H1 (cell line): ENCODE data around the gene ATP9B. TPM values are rescaled to one million over a fixed set of nuclear protein-coding genes. Genes with fewer than 3 reads are reported as not detected.

Experiments
- CTCF ChIA-PET: fragments of 300-600 bp; sonication (Branson Sonifier 250); formaldehyde crosslinking; loops from one replicate; lab custom pipeline; 2021; ENCODE audit not compliant: partially characterized antibody; lab: Charles Lee
- POLR2A ChIA-PET: fragments of 300-600 bp; sonication (Branson Sonifier 250); formaldehyde crosslinking; loops from one replicate; lab custom pipeline; 2021; ENCODE audit warnings: inconsistent platforms; ENCODE audit not compliant: partially characterized antibody; lab: Charles Lee
- DNase-seq, 2 experiments: peaks; one replicate each; pipeline versions ENCODE4 v3.0.0 to v3.0.0-alpha.2; 2010 to 2022; ENCODE audit warnings: low spot score in 2 of 2, low read depth in 1 of 2, mixed read lengths in 1 of 2
- FAIRE-seq: peaks from 2 replicates; lab custom pipeline; 2011; peaks lifted over from hg19 to GRCh38; lab: Jason Lieb, UNC
- H2AFZ ChIP-seq: 2 replicates; pipeline ENCODE4 v1.8.1; 2012; ENCODE audit warnings: low read length, inconsistent platforms
- H2AK5ac ChIP-seq: 2 replicates; pipeline ENCODE4 v1.6.1; 2013; ENCODE audit warnings: low read depth, low read length
- H2BK120ac ChIP-seq: replicated peaks from 2 replicates; pipeline ENCODE3; 2013; ENCODE audit warnings: low read depth, low read length, inconsistent platforms
- H2BK12ac ChIP-seq: 2 replicates; pipeline ENCODE4 v1.6.1; 2013; ENCODE audit warnings: low read depth, low read length
- H2BK15ac ChIP-seq: 2 replicates; pipeline ENCODE4 v1.6.1; 2013; ENCODE audit warnings: low read length
- H2BK20ac ChIP-seq: 2 replicates; pipeline ENCODE4 v1.6.1; 2013; ENCODE audit warnings: low read length
- H2BK5ac ChIP-seq: 2 replicates; pipeline ENCODE4 v1.6.1; 2013; ENCODE audit warnings: low read depth, low read length
- H3K14ac ChIP-seq: 2 replicates; pipeline ENCODE4 v1.6.1; 2013; ENCODE audit warnings: inconsistent platforms; ENCODE audit not compliant: insufficient read length
- H3K18ac ChIP-seq: 2 replicates; pipeline ENCODE4 v1.6.1; 2013; ENCODE audit warnings: low read length; ENCODE audit errors: extremely low read depth
- H3K23ac ChIP-seq: 2 replicates; pipeline ENCODE4 v1.6.1; 2013; ENCODE audit warnings: inconsistent platforms; ENCODE audit not compliant: insufficient read length
- H3K23me2 ChIP-seq: 2 replicates; pipeline ENCODE4 v1.6.1; 2013; ENCODE audit warnings: low read depth, low read length
- H3K27ac ChIP-seq: 2 replicates; pipeline ENCODE4 v1.6.1; 2011; ENCODE audit warnings: low read depth, low read length, inconsistent platforms
- H3K27me3 ChIP-seq, 4 experiments: replicated peaks in 1 of 4; 1 replicate in 1 of 4; 2 replicates in 3 of 4; pipeline versions ENCODE4 v1.6.1 to v1.8.1; 2011 to 2013; ENCODE audit warnings: low read length in 3 of 4, mild to moderate bottlenecking in 3 of 4, inconsistent platforms in 2 of 4, mixed read lengths in 2 of 4, moderate library complexity in 1 of 4; ENCODE audit not compliant: control insufficient read depth in 3 of 4, insufficient read depth in 3 of 4; ENCODE audit errors: extremely low read depth in 1 of 4
- H3K36me3 ChIP-seq, 4 experiments: 2 replicates each; pipeline versions ENCODE4 v1.6.1 to v1.8.1; 2011 to 2013; ENCODE audit warnings: mild to moderate bottlenecking in 4 of 4, low read length in 3 of 4, moderate library complexity in 2 of 4, control low read depth in 1 of 4, inconsistent platforms in 1 of 4; ENCODE audit not compliant: insufficient read depth in 4 of 4, control insufficient read depth in 2 of 4
- H3K4ac ChIP-seq: replicated peaks from 2 replicates; pipeline ENCODE3; 2013; ENCODE audit warnings: low read length, low read depth, mixed read lengths, inconsistent platforms; ENCODE audit not compliant: insufficient read length
- H3K4me1 ChIP-seq, 4 experiments: replicated peaks in 1 of 4; 1 replicate in 1 of 4; 2 replicates in 3 of 4; pipeline versions ENCODE4 v1.6.1 to v1.8.1; 2011 to 2013; ENCODE audit warnings: low read length in 3 of 4, inconsistent platforms in 2 of 4, mixed read lengths in 1 of 4; ENCODE audit not compliant: insufficient read depth in 4 of 4, control insufficient read depth in 3 of 4
- H3K4me2 ChIP-seq, 2 experiments: 2 replicates each; pipeline versions ENCODE4 v1.6.1 to v1.8.1; 2011 to 2013; ENCODE audit warnings: low read depth in 2 of 2, low read length in 2 of 2, control low read depth in 1 of 2, inconsistent platforms in 1 of 2, mild to moderate bottlenecking in 1 of 2; ENCODE audit not compliant: insufficient read depth in 1 of 2
- H3K4me3 ChIP-seq, 4 experiments: fragments of 200-600, 300-600 bp in 1 of 4; sonication (generic), shearing (Covaris generic), sonication (Bioruptor Twin) in 1 of 4; 2 replicates each; pipeline versions ENCODE4 v1.5.1 to v1.8.1; 2011 to 2016; ENCODE audit warnings: low read length in 4 of 4, low read depth in 3 of 4, control low read depth in 2 of 4, inconsistent platforms in 2 of 4, mild to moderate bottlenecking in 2 of 4, mixed read lengths in 1 of 4, moderate library complexity in 1 of 4; ENCODE audit not compliant: insufficient read depth in 2 of 4; ENCODE audit errors: extremely low read depth in 1 of 4
- H3K56ac ChIP-seq: replicated peaks from 2 replicates; pipeline ENCODE3; 2013; ENCODE audit warnings: low read depth, mild to moderate bottlenecking, mixed read lengths, low read length, inconsistent platforms; ENCODE audit not compliant: insufficient read length
- H3K79me1 ChIP-seq: 2 replicates; pipeline ENCODE4 v1.6.1; 2013; ENCODE audit warnings: low read depth, low read length, control low read depth
- H3K79me2 ChIP-seq, 2 experiments: 2 replicates each; pipeline versions ENCODE4 v1.6.1 to v1.8.1; 2012 to 2013; ENCODE audit warnings: low read length in 2 of 2, mild to moderate bottlenecking in 2 of 2, inconsistent platforms in 1 of 2; ENCODE audit not compliant: insufficient read depth in 2 of 2, control insufficient read depth in 1 of 2
- H3K9ac ChIP-seq, 4 experiments: replicated peaks in 1 of 4; 1 replicate in 1 of 4; 2 replicates in 3 of 4; pipeline versions ENCODE4 v1.6.1 to v1.8.1; 2011 to 2013; ENCODE audit warnings: low read depth in 3 of 4, low read length in 3 of 4, control low read depth in 2 of 4, mild to moderate bottlenecking in 2 of 4, moderate library complexity in 2 of 4, inconsistent platforms in 1 of 4; ENCODE audit errors: extremely low read depth in 1 of 4
- H3K9me3 ChIP-seq, 2 experiments: 2 replicates each; pipeline versions ENCODE4 v1.6.1 to v1.8.1; 2012 to 2013; ENCODE audit warnings: mild to moderate bottlenecking in 2 of 2, moderate library complexity in 2 of 2, control low read depth in 1 of 2, inconsistent platforms in 1 of 2, low read depth in 1 of 2, low read length in 1 of 2, mixed read lengths in 1 of 2; ENCODE audit not compliant: insufficient read depth in 2 of 2
- H4K20me1 ChIP-seq, 2 experiments: replicated peaks in 1 of 2; 2 replicates each; pipeline versions ENCODE3 to v1.8.1; 2011 to 2013; ENCODE audit warnings: inconsistent platforms in 2 of 2, low read length in 2 of 2, mild to moderate bottlenecking in 1 of 2; ENCODE audit not compliant: insufficient read depth in 2 of 2, control insufficient read depth in 1 of 2
- H4K5ac ChIP-seq: 2 replicates; pipeline ENCODE4 v1.6.1; 2013; ENCODE audit warnings: low read length, low read depth, mixed read lengths, inconsistent platforms; ENCODE audit not compliant: insufficient read length
- H4K8ac ChIP-seq: 2 replicates; pipeline ENCODE4 v1.8.0; 2013; ENCODE audit warnings: mild to moderate bottlenecking, moderate library complexity, low read length, inconsistent platforms; ENCODE audit not compliant: insufficient read depth; ENCODE audit errors: extremely low read depth
- H4K91ac ChIP-seq: replicated peaks from 2 replicates; pipeline ENCODE3; 2013; ENCODE audit warnings: low read length, mixed read lengths, inconsistent platforms; ENCODE audit not compliant: insufficient read length
- ASH2L ChIP-seq: fragments of 200-600, 300-600 bp; sonication (generic); IDR thresholded peaks from one replicate; pipeline ENCODE4 v1.7.1; 2017; ENCODE audit warnings: low read length
- CTBP2 ChIP-seq: IDR thresholded peaks from 2 replicates; pipeline ENCODE4 v1.7.0; 2011; ENCODE audit warnings: borderline replicate concordance, mild to moderate bottlenecking, moderate library complexity, mixed read lengths, low read length; ENCODE audit not compliant: insufficient read depth, insufficient read length
- FOSL1 ChIP-seq: IDR thresholded peaks from 2 replicates; pipeline ENCODE4 v1.6.1; 2011; ENCODE audit warnings: mild to moderate bottlenecking, low read depth, low read length, moderate library complexity; ENCODE audit not compliant: insufficient read depth
- KDM1A ChIP-seq: fragments of 200-600, 300-600 bp; sonication (generic); IDR thresholded peaks from 2 replicates; pipeline ENCODE4 v1.7.1; 2016; ENCODE audit warnings: mild to moderate bottlenecking, low read length, borderline replicate concordance
- NANOG ChIP-seq: IDR thresholded peaks from 2 replicates; pipeline ENCODE4 v1.6.1; 2011; ENCODE audit warnings: low read length, low read depth, mild to moderate bottlenecking, inconsistent platforms; ENCODE audit not compliant: insufficient read depth, poor library complexity, severe bottlenecking
- POLR2A ChIP-seq, 2 experiments: IDR thresholded peaks; 1 replicate in 1 of 2; 2 replicates in 1 of 2; pipeline ENCODE4 v1.6.1; 2011; ENCODE audit warnings: low read depth in 2 of 2, low read length in 2 of 2, mild to moderate bottlenecking in 2 of 2; ENCODE audit errors: control extremely low read depth in 1 of 2
- POU5F1 ChIP-seq: IDR thresholded peaks from 2 replicates; pipeline ENCODE4 v1.6.1; 2011; ENCODE audit warnings: low read depth, mild to moderate bottlenecking, low read length, moderate library complexity
- RNF2 ChIP-seq: fragments of 200-900, 300-1000 bp; sonication (generic); IDR thresholded peaks from 2 replicates; pipeline ENCODE4 v1.7.1; 2016; ENCODE audit warnings: borderline replicate concordance, low read depth, mild to moderate bottlenecking, antibody characterized with exemption, low read length; ENCODE audit not compliant: poor library complexity, severe bottlenecking; ENCODE audit errors: missing control alignments
- TBP ChIP-seq: IDR thresholded peaks from 2 replicates; pipeline ENCODE4 v1.6.1; 2011; ENCODE audit warnings: low read depth, low read length, improper control_type of control experiment
- USF2 ChIP-seq: IDR thresholded peaks from 2 replicates; pipeline ENCODE4 v1.6.1; 2011; ENCODE audit warnings: low read length, improper control_type of control experiment
- WGBS, 2 experiments: shearing (Covaris generic) in 1 of 2; methylation state at CpG; one replicate each; pipeline versions ENCODE4 v1.1.6 to v1.1.7; 2013 to 2015; ENCODE audit warnings: low lambda C conversion rate in 2 of 2, mixed read lengths in 2 of 2, inconsistent platforms in 1 of 2, low coverage in 1 of 2, missing lambda C conversion rate in 1 of 2; ENCODE audit not compliant: insufficient replicate concordance in 2 of 2, insufficient coverage in 1 of 2, insufficient read length in 1 of 2; ENCODE audit errors: extremely low coverage in 1 of 2, missing lambda C conversion rate in 1 of 2; 5-methylcytosine and 5-hydroxymethylcytosine counted together
- polyA plus RNA-seq, 7 experiments: library from polyadenylated mRNA; depleted of rRNA in 3 of 7; stranded (reverse) in 5 of 7; unstranded in 2 of 7; fragments of >200 nt in 5 of 7; fragments of 200-250 nt in 2 of 7; gene quantifications; 1 replicate in 5 of 7; 2 replicates in 1 of 7; 4 replicates in 1 of 7; pipeline versions ENCODE4 v1.2.1 to v1.2.3, GENCODE V29; 2011 to 2013; ENCODE audit warnings: missing spikeins in 2 of 7, mixed read lengths in 2 of 7
- total RNA-seq: library from RNA; stranded (reverse); fragmentation: NEBNext Ultra II Directional; extraction: Animal tissue kit (Norgen Biotek cat#: 25700); gene quantifications from 2 replicates; pipeline ENCODE4 v1.2.1, GENCODE V29; 2021

ATP9B gene
- total and polyA plus RNA-seq, 2 of the 8 experiments (the other 6 are each of a cell fraction or from before 2014, with no cell fraction given), result 15.1 to 21.7 TPM

DNA sequence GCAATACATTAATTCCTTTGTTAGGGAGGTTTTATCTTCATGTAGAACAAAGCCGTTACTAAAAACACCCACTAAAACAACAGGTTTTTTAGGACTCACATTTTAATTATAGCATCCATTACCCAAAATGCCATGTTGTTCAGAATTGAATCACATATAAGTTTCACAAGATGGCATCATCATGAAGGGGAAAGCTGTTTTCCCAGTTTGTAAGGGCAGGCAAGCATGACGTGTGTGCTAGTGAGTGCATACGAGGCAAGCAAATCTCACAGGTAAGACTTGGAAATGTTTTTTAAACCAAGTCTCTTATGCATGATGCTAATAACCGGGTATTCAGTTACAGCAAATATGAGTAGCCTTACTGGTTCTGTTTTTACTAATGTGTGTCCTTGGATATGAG is 214.7 kb downstream of the ATP9B start:
- H4K5ac ChIP-seq, result no peak overlapping the region
- H3K23ac ChIP-seq, result no peak overlapping the region
- no peak overlapping the region for H2AK5ac ChIP-seq
- H3K4me1 ChIP-seq, result no peaks in the 10 kb centered on the region
- TF ChIP-seq KDM1A (no peak), POU5F1 (no peak), POLR2A (IDR thresholded peaks at IDR 0.05; ENCODE audit: control extremely low read depth in 1 of 2, low read depth in 2 of 2, low read length in 2 of 2) (no peak), FOSL1 (no peak), NANOG (no peak), RNF2 (no peak), TBP (no peak), CTBP2 (no peak), USF2 (no peak), ASH2L (no peak)
- TF ChIP-seq, all 59 proteins: peak for 0
- Histone ChIP-seq H3K27ac (no peak overlapping the region), H3K18ac (no peak overlapping the region), H3K4me3 (no peak overlapping the region), H3K23me2 (no peaks in the 10 kb centered on the region), H3K36me3 (no peaks in the 10 kb centered on the region; a peak in 1 of 8 replicates), H2BK12ac (no peak overlapping the region), H3K56ac (no peak overlapping the region), H4K91ac (no peak overlapping the region), H3K79me1 (no peaks in the 10 kb centered on the region), H2BK20ac (no peak overlapping the region), H4K8ac (no peak overlapping the region), H3K79me2 (no peaks in the 10 kb centered on the region), H2BK5ac (no peak overlapping the region), H3K14ac (no peak overlapping the region), H3K27me3 (no peaks in the 10 kb centered on the region), H2BK120ac (no peak overlapping the region), H4K20me1 (no peaks in the 10 kb centered on the region), H3K4me2 (no peak overlapping the region), H2BK15ac (no peak overlapping the region), H3K9me3 (no peaks in the 10 kb centered on the region), H2AFZ (no peak overlapping the region), H3K9ac (no peak overlapping the region), H3K4ac (no peak overlapping the region)
- FAIRE-seq (no peak), DNase-seq (no peak)
- CTCF ChIA-PET, result no interaction called here
- WGBS, 2 experiments, result 93% methylated on average over 4 of the region's 4 CpGs; no CpG with 5 or more reads in 1 of the 2 experiments
- POLR2A ChIA-PET, result no interaction called here
